GM19328 (cell line): ENCODE results near the gene C21orf58.
"Not testable (repeated sequence)": the region's sequence is repeated elsewhere in the genome, so short reads cannot be mapped to it uniquely, and the experiment has no call there.

Source experiments
- ATAC-seq: cut with Tn5 transposase; IDR thresholded peaks from one replicate; pipeline ENCODE4 v1.9.1; 2021; ENCODE audit warnings: mild to moderate bottlenecking, moderate library complexity; ENCODE audit not compliant: unreplicated experiment

Gene C21orf58

GRCh38 chr21:46323710-46324389 is at the start of gene C21orf58, which contains the start of gene PCNT:
C21orf58 (minus strand) TSS chr21:46323870; CDS start chr21:46322738, 1,132 bp downstream.
PCNT (plus strand) TSS chr21:46324156; CDS start chr21:46324229, 73 bp downstream.
- ATAC-seq = peak; percentile 65

- not testable (repeated sequence) for ATAC-seq
Observed at GRCh38 chr21:46372947-46373346, 49.3 kb upstream of the C21orf58 start.

GRCh38 chr21:46372014-46372485 is 48.4 kb upstream of the C21orf58 start:
- ATAC-seq = no peak

- ATAC-seq = no peak
Observed at GRCh38 chr21:46371204-46372013, 47.7 kb upstream of the C21orf58 start.

- ATAC-seq = no peak
Observed at GRCh38 chr21:46369520-46370235, 46.0 kb upstream of the C21orf58 start.

- peak; percentile 52 for ATAC-seq
Observed at GRCh38 chr21:46368533-46369285, 45.0 kb upstream of the C21orf58 start.

- ATAC-seq = no peak
Observed at GRCh38 chr21:46366966-46367365, 43.3 kb upstream of the C21orf58 start.

- no peak for ATAC-seq
Observed at GRCh38 chr21:46366561-46366960, 42.9 kb upstream of the C21orf58 start.

GRCh38 chr21:46366091-46366490 is 42.4 kb upstream of the C21orf58 start:
- no peak for ATAC-seq

GRCh38 chr21:46363698-46364097 is 40.0 kb upstream of the C21orf58 start:
- ATAC-seq = no peak

GRCh38 chr21:46362946-46363345 is 39.3 kb upstream of the C21orf58 start:
- ATAC-seq = no peak

- no peak for ATAC-seq
Observed at GRCh38 chr21:46361935-46362334, 38.3 kb upstream of the C21orf58 start.

- no peak for ATAC-seq
Observed at GRCh38 chr21:46361176-46361575, 37.5 kb upstream of the C21orf58 start.

GRCh38 chr21:46357684-46358425 is 34.2 kb upstream of the C21orf58 start:
- ATAC-seq = no peak

- no peak for ATAC-seq
Observed at GRCh38 chr21:46357335-46357604, 33.6 kb upstream of the C21orf58 start.

GRCh38 chr21:46356494-46357334 is 33.0 kb upstream of the C21orf58 start:
- no peak for ATAC-seq

GRCh38 chr21:46356005-46356338 is 32.3 kb upstream of the C21orf58 start:
- ATAC-seq = no peak

GRCh38 chr21:46355161-46356004 is 31.7 kb upstream of the C21orf58 start:
- no peak for ATAC-seq
